ENCODE data around the gene RNF41. TPM values are rescaled to one million over a fixed set of nuclear protein-coding genes. Genes with fewer than 3 reads are reported as not detected.
A peak's percentile ranks its signal among the peaks of the same experiment; 100 is the strongest.

Gene RNF41
- polyA plus RNA-seq, 1 of the 3 experiments (the other 2 are of a cell fraction): 127 TPM

DNA sequence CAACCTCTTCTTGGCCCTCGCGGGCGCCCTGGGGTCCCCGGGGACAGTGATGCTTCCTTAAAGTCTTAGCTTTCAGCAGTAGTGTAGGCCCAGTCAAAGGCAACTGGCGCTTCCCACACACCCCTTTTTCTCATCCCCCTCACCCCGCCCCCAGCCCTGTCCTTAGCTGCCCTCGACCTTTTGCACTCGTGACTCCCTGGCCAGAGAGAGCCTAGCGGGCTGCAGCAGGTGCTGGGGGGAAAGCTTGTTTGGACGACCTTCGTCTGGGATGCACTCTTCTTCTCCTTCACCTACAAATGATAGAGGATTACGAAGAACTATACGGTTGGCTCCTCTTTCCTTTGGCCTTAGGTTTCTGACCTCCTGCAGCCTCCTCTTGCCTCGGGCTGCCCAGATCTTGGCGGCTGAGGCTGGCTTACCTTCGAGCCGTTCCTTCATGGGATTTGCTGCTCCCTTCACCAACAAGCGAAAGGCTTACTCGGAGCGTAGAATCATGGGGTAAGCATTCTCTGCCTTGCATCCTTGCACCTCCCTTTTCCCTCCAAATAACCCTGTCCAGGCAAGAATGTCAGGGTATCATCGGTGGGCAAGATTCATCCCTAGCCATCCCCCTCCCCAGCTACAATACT, 45.8 kb upstream of the RNF41 start:
- H2AFZ ChIP-seq (ENCODE audit: low read depth): peak overlapping the region; percentile 96
- H3K9ac ChIP-seq: peak overlapping the region; percentile 85
- TF ChIP-seq, protein P1, sequence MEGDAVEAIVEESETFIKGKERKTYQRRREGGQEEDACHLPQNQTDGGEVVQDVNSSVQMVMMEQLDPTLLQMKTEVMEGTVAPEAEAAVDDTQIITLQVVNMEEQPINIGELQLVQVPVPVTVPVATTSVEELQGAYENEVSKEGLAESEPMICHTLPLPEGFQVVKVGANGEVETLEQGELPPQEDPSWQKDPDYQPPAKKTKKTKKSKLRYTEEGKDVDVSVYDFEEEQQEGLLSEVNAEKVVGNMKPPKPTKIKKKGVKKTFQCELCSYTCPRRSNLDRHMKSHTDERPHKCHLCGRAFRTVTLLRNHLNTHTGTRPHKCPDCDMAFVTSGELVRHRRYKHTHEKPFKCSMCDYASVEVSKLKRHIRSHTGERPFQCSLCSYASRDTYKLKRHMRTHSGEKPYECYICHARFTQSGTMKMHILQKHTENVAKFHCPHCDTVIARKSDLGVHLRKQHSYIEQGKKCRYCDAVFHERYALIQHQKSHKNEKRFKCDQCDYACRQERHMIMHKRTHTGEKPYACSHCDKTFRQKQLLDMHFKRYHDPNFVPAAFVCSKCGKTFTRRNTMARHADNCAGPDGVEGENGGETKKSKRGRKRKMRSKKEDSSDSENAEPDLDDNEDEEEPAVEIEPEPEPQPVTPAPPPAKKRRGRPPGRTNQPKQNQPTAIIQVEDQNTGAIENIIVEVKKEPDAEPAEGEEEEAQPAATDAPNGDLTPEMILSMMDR (IDR thresholded peaks at IDR 0.05): no peak
- 0 out of 2 replicates have a peak, but pooled peaks have one; percentile 23 for TF ChIP-seq RXRA (IDR thresholded peaks at IDR 0.05; ENCODE audit: borderline replicate concordance, low read depth)
- TF ChIP-seq, protein P2, sequence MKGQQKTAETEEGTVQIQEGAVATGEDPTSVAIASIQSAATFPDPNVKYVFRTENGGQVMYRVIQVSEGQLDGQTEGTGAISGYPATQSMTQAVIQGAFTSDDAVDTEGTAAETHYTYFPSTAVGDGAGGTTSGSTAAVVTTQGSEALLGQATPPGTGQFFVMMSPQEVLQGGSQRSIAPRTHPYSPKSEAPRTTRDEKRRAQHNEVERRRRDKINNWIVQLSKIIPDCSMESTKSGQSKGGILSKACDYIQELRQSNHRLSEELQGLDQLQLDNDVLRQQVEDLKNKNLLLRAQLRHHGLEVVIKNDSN (IDR thresholded peaks at IDR 0.05; ENCODE audit: borderline replicate concordance, low read depth): no peak
- TF ChIP-seq MXI1 (IDR thresholded peaks at IDR 0.05; ENCODE audit: low read depth, low read length): no peak
- TF ChIP-seq SMC3 (IDR thresholded peaks at IDR 0.05; ENCODE audit: low read depth, low read length): no peak
- POLR2A ChIA-PET: interaction anchor here (0.6 to 1.8 kb wide), 11 partner anchors 9 to 222 kb away, joined by 3 to 12 read pairs (median 4); partner anchors contain the start of genes ANKRD52, CNPY2, CS and RNF41
- H3K27ac ChIP-seq (ENCODE audit: low read depth in 2 of 2, low read length in 1 of 2): peak overlapping the region; percentile 88 to 92; a peak in 3 of 4 replicates
- H3F3A ChIP-seq (replicated peaks; ENCODE audit: insufficient read depth): peaks cover 48% of the 10 kb centered on the region
- peak overlapping the region; percentile 69 to 74 for H3K4me3 ChIP-seq (ENCODE audit: low read depth in 2 of 2, low read length in 1 of 2)
- CTCF ChIA-PET: interaction anchor here (0.5 to 5.2 kb wide), 13 partner anchors 10 to 1316 kb away, joined by 3 to 49 read pairs (median 5); partner anchors contain the start of genes ANKRD52, CNPY2, PA2G4 and RAB5B
- no peaks in the 10 kb centered on the region for H3K79me2 ChIP-seq (ENCODE audit: insufficient read depth)
- peaks cover 16 to 31% of the 10 kb centered on the region in 2 experiments for H3K36me3 ChIP-seq (replicated peaks in 1 of 2; ENCODE audit: control insufficient read depth in 1 of 2, insufficient read depth in 2 of 2, low read length in 1 of 2)
- WGBS (ENCODE audit: low lambda C conversion rate): 36% methylated on average over 21 of the region's 21 CpGs
- H3K4me1 ChIP-seq (ENCODE audit: control insufficient read depth in 1 of 2, insufficient read depth in 2 of 2, low read depth in 1 of 2, low read length in 1 of 2): peaks cover 0 to 8% of the 10 kb centered on the region in 2 experiments; a peak in 1 of 4 replicates
- H4K20me1 ChIP-seq (ENCODE audit: insufficient read depth): no peaks in the 10 kb centered on the region
- H3K27me3 ChIP-seq (ENCODE audit: insufficient read depth): no peaks in the 10 kb centered on the region
- H3K9me2 ChIP-seq: no peaks in the 10 kb centered on the region
- peak overlapping the region; percentile 86 for H3K4me2 ChIP-seq
- no peaks in the 10 kb centered on the region for H3K9me3 ChIP-seq
- DNase-seq: peak; percentile 53

DNA sequence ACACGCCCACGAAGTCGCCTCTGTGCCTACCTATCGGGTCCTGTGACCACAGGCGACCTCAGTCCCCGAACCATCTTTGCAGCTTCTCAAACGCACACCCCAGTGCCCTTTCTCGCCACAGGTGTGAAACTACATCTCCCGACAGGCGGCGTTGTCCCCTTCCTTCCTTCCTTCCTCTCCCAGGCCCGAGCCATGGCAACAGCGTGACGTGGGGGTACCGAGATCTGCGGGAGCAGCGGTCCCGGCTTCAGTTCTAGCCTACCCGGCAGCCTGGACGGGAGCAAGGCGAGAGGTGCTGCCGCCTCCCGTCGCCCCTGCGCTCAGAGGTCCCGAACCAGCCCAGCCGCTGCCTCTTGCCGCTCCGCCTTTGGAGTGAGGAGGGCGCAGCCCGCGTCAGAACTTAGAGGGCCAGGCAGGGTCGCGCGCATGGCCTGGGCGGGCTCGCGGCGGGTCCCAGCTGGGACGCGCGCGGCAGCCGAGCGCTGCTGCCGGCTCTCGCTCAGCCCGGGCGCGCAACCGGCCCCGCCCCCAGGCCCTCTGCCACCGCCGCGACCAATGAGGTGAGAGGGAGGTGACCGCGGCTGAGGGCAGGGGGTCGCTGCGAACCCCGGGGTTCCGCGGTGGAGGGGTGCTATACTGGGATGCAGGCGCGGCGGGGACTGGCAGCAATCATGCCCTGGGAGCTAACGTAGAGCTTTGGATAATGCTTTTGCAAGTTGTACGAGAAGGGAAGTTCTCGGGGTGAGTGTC, 45.1 kb upstream of the RNF41 start, which contains the start of gene COQ10A:
COQ10A (plus strand) TSS at position 250 of the 750 bp plus-strand sequence; CDS start at position 427, 177 bp downstream.
- CTCF ChIA-PET: interaction anchor here (0.5 to 5.2 kb wide), 18 partner anchors 10 to 1317 kb away, joined by 3 to 49 read pairs (median 3); partner anchors contain the start of genes ANKRD52, CNPY2, PA2G4 and RNF41
- Histone ChIP-seq H3K27me3 (ENCODE audit: insufficient read depth) (no peaks in the 10 kb centered on the region), H3K4me1 (ENCODE audit: control insufficient read depth in 1 of 2, insufficient read depth in 2 of 2, low read depth in 1 of 2, low read length in 1 of 2) (peaks cover 4 to 8% of the 10 kb centered on the region in 2 experiments; a peak in 1 of 4 replicates), H3K9me3 (no peaks in the 10 kb centered on the region), H2AFZ (ENCODE audit: low read depth) (peak within 1 kb of the TSS; percentile 96), H3K79me2 (ENCODE audit: insufficient read depth) (no peaks in the 10 kb centered on the region), H3F3A (replicated peaks; ENCODE audit: insufficient read depth) (peaks cover 50% of the 10 kb centered on the region), H3K27ac (ENCODE audit: low read depth in 2 of 2, low read length in 1 of 2) (peak within 1 kb of the TSS; percentile 88 to 92), H3K36me3 (replicated peaks in 1 of 2; ENCODE audit: control insufficient read depth in 1 of 2, insufficient read depth in 2 of 2, low read length in 1 of 2) (peaks cover 16 to 28% of the 10 kb centered on the region in 2 experiments), H3K4me2 (peak within 1 kb of the TSS; percentile 86), H3K4me3 (ENCODE audit: low read depth in 2 of 2, low read length in 1 of 2) (peak within 1 kb of the TSS; percentile 69 to 74), H3K9me2 (no peaks in the 10 kb centered on the region), H4K20me1 (ENCODE audit: insufficient read depth) (no peaks in the 10 kb centered on the region), H3K9ac (peak within 1 kb of the TSS; percentile 85)
- DNase-seq: peak; percentile 98
- POLR2A ChIA-PET: interaction anchor here (0.6 to 1.8 kb wide), 12 partner anchors 9 to 197 kb away, joined by 3 to 12 read pairs (median 4); partner anchors contain the start of genes ANKRD52, CNPY2, CS and RNF41
- WGBS (ENCODE audit: low lambda C conversion rate): 2% methylated on average over 51 of the region's 68 CpGs
- no peak for TF ChIP-seq FOXM1 (IDR thresholded peaks at IDR 0.05; ENCODE audit: low read depth)
- TF ChIP-seq, protein P3, sequence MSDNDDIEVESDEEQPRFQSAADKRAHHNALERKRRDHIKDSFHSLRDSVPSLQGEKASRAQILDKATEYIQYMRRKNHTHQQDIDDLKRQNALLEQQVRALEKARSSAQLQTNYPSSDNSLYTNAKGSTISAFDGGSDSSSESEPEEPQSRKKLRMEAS (IDR thresholded peaks at IDR 0.05; ENCODE audit: low read depth): peak; percentile 82
- TF ChIP-seq SIN3A (IDR thresholded peaks at IDR 0.05; ENCODE audit: borderline replicate concordance, low read depth, low read length): 0 out of 2 replicates have a peak, but pooled peaks have one; percentile 11
- TF ChIP-seq RFX5 (IDR thresholded peaks at IDR 0.05; ENCODE audit: low read length): peak; percentile 75
- TF ChIP-seq RCOR1 (IDR thresholded peaks at IDR 0.05; ENCODE audit: low read length): 0 out of 2 replicates have a peak, but pooled peaks have one; percentile 25
- TF ChIP-seq, protein P4, sequence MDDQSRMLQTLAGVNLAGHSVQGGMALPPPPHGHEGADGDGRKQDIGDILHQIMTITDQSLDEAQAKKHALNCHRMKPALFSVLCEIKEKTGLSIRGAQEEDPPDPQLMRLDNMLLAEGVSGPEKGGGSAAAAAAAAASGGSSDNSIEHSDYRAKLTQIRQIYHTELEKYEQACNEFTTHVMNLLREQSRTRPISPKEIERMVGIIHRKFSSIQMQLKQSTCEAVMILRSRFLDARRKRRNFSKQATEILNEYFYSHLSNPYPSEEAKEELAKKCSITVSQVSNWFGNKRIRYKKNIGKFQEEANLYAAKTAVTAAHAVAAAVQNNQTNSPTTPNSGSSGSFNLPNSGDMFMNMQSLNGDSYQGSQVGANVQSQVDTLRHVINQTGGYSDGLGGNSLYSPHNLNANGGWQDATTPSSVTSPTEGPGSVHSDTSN (IDR thresholded peaks at IDR 0.05): no peak
- TF ChIP-seq TCF12 (IDR thresholded peaks at IDR 0.05): no peak
- no peak for TF ChIP-seq YY1 (IDR thresholded peaks at IDR 0.05; ENCODE audit: low read depth)
- TF ChIP-seq CHD2 (IDR thresholded peaks at IDR 0.05; ENCODE audit: low read length, partially characterized antibody): peak; percentile 23
- TF ChIP-seq GATA2 (CRISPR knock-in tag; IDR thresholded peaks at IDR 0.05): no peak
- TF ChIP-seq TEAD4 (IDR thresholded peaks at IDR 0.05; ENCODE audit: borderline replicate concordance, insufficient read depth): no peak
- TF ChIP-seq TAF1 (IDR thresholded peaks at IDR 0.05; ENCODE audit: borderline replicate concordance, low read depth, low read length): peak; percentile 77
- TF ChIP-seq POLR2AphosphoS5 (IDR thresholded peaks at IDR 0.05; ENCODE audit: low read depth, low read length): peak; percentile 91
- TF ChIP-seq RXRA (IDR thresholded peaks at IDR 0.05; ENCODE audit: borderline replicate concordance, low read depth): no peak
- TF ChIP-seq, protein P5, sequence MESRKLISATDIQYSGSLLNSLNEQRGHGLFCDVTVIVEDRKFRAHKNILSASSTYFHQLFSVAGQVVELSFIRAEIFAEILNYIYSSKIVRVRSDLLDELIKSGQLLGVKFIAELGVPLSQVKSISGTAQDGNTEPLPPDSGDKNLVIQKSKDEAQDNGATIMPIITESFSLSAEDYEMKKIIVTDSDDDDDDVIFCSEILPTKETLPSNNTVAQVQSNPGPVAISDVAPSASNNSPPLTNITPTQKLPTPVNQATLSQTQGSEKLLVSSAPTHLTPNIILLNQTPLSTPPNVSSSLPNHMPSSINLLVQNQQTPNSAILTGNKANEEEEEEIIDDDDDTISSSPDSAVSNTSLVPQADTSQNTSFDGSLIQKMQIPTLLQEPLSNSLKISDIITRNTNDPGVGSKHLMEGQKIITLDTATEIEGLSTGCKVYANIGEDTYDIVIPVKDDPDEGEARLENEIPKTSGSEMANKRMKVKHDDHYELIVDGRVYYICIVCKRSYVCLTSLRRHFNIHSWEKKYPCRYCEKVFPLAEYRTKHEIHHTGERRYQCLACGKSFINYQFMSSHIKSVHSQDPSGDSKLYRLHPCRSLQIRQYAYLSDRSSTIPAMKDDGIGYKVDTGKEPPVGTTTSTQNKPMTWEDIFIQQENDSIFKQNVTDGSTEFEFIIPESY (IDR thresholded peaks at IDR 0.05; ENCODE audit: borderline replicate concordance, low read depth): no peak
